Activated B cell treated with CpG ODN at 0.5 μM for 24 hours (primary cell): ENCODE results near the gene CTSA. TPM values are rescaled to one million over a fixed set of nuclear protein-coding genes. Genes with fewer than 3 reads are reported as not detected.
"Not testable (repeated sequence)": the region's sequence is repeated elsewhere in the genome, so short reads cannot be mapped to it uniquely, and the experiment has no call there.

ENCODE experiments used
- ATAC-seq: fragments of 200-7000 bp; cut with Tn5 transposase; one replicate; pipeline ENCODE4 v1.10.0; 2021; ENCODE audit warnings: low read depth, mild to moderate bottlenecking, moderate library complexity
- CTCF ChIA-PET: fragments of 350-600 bp; sonication (Branson Sonifier 250); formaldehyde crosslinking; loops from one replicate; lab custom pipeline; 2021; ENCODE audit warnings: antibody characterized with exemption; lab: Charles Lee
- POLR2A ChIA-PET: fragments of 350-600 bp; sonication (Branson Sonifier 250); formaldehyde crosslinking; loops from one replicate; lab custom pipeline; 2021; ENCODE audit warnings: antibody characterized with exemption; lab: Charles Lee
- DNase-seq: peaks from one replicate; pipeline ENCODE4 v3.0.0; 2022
- H3K27ac Mint-ChIP-seq: one replicate; pipeline ENCODE4 v1.8.0; 2020; ENCODE audit warnings: mixed read lengths
- H3K27me3 Mint-ChIP-seq: one replicate; pipeline ENCODE4 v1.8.0; 2021; ENCODE audit warnings: mixed read lengths
- H3K36me3 Mint-ChIP-seq: one replicate; pipeline ENCODE4 v1.8.0; 2021; ENCODE audit warnings: low read depth, mixed read lengths
- H3K4me1 Mint-ChIP-seq: one replicate; pipeline ENCODE4 v1.8.0; 2021; ENCODE audit warnings: mixed read lengths
- H3K4me3 Mint-ChIP-seq: one replicate; pipeline ENCODE4 v1.8.0; 2020; ENCODE audit warnings: mild to moderate bottlenecking, mixed read lengths
- H3K9me3 Mint-ChIP-seq: one replicate; pipeline ENCODE4 v1.8.0; 2020; ENCODE audit warnings: mixed read lengths
- intact Hi-C: fragments of 100-400 bp; cut with micrococcal nuclease; formaldehyde crosslinking; loops from one replicate; pipeline ENCODE4 v1.15.1; 2024
- total RNA-seq: library from RNA; stranded (reverse); gene quantifications from 2 replicates; pipeline ENCODE4 v1.2.3, GENCODE V29; 2022
- TF ChIP-seq, protein P1 (sequence below): fragments of 200-600 bp; IDR thresholded peaks from one replicate; pipeline ENCODE4 v1.8.0; 2022; ENCODE audit warnings: antibody characterized with exemption, mild to moderate bottlenecking

Gene CTSA
- total RNA-seq, 1 donor from 2014 or later = 67.2 TPM

GRCh38 chr20:45866454-45866853 is 24.7 kb upstream of the CTSA start:
- no peak overlapping the region for H3K4me3 Mint-ChIP-seq
- ChIA-PET POLR2A (no interaction called here), CTCF (no interaction called here)
- H3K4me1 Mint-ChIP-seq = peaks cover under 1% of the 10 kb centered on the region
- H3K9me3 Mint-ChIP-seq = no peaks in the 10 kb centered on the region
- no peak overlapping the region for H3K27ac Mint-ChIP-seq
- ATAC-seq = no peak
- TF ChIP-seq, protein P1, sequence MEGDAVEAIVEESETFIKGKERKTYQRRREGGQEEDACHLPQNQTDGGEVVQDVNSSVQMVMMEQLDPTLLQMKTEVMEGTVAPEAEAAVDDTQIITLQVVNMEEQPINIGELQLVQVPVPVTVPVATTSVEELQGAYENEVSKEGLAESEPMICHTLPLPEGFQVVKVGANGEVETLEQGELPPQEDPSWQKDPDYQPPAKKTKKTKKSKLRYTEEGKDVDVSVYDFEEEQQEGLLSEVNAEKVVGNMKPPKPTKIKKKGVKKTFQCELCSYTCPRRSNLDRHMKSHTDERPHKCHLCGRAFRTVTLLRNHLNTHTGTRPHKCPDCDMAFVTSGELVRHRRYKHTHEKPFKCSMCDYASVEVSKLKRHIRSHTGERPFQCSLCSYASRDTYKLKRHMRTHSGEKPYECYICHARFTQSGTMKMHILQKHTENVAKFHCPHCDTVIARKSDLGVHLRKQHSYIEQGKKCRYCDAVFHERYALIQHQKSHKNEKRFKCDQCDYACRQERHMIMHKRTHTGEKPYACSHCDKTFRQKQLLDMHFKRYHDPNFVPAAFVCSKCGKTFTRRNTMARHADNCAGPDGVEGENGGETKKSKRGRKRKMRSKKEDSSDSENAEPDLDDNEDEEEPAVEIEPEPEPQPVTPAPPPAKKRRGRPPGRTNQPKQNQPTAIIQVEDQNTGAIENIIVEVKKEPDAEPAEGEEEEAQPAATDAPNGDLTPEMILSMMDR = no peak
- H3K27me3 Mint-ChIP-seq = no peaks in the 10 kb centered on the region
- intact Hi-C loops = no loop called here
- no peaks in the 10 kb centered on the region for H3K36me3 Mint-ChIP-seq
- no peak for DNase-seq

DNA sequence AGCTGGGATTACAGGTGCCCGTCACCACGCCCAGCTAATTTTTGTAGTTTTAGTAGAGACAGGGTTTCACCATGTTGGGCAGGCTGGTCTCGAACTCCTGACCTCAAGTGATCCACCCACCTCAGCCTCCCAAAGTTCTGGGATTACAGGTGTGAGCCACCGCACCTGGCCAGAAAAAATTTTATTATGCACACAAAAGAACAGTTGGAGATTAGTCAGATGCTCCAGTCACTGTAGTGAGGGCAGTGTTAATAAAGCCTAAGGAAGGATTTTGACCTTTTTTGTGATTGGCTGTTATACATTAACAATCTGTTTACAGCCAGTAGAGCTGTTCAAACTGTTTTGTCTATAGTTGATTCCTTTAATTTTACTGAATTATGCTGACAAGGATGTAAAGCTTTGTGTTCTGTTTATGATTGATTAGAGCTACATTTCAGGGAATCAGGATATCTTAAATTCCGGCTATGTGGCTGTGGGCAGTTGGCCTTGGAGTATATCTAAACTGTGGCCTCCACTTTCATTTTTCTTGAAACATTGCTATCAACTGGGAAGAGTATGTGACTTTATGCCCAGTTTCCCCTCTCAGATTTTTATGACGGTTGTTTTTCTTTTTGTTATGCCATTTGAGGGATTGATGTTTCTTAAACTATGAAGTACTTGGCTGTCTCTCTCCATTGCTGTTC is 23.9 kb upstream of the CTSA start:
- Mint-ChIP-seq H3K4me3 (no peak overlapping the region), H3K27me3 (no peaks in the 10 kb centered on the region), H3K4me1 (no peaks in the 10 kb centered on the region), H3K9me3 (no peaks in the 10 kb centered on the region), H3K27ac (no peak overlapping the region), H3K36me3 (peaks cover under 1% of the 10 kb centered on the region)
- intact Hi-C loops = no loop called here
- ATAC-seq (no peak), DNase-seq (no peak)
- TF ChIP-seq, protein P1 = no peak
- POLR2A ChIA-PET = no interaction called here
- CTCF ChIA-PET = no interaction called here

GRCh38 chr20:45867819-45868176 is 23.3 kb upstream of the CTSA start:
- CTCF ChIA-PET = no interaction called here

GRCh38 chr20:45872626-45873025 is 18.5 kb upstream of the CTSA start:
- Mint-ChIP-seq H3K27ac (no peak overlapping the region), H3K9me3 (no peaks in the 10 kb centered on the region), H3K27me3 (no peaks in the 10 kb centered on the region), H3K4me1 (no peaks in the 10 kb centered on the region), H3K36me3 (peaks cover 14% of the 10 kb centered on the region), H3K4me3 (no peak overlapping the region)
- ChIA-PET CTCF (no interaction called here), POLR2A (interaction anchor here (0.6 kb wide), 1 partner anchor 18 kb away, joined by 3 read pairs; the partner anchor contains the start of genes CTSA and NEURL2)
- DNase-seq = no peak
- intact Hi-C loops = no loop called here
- ATAC-seq = no peak
- TF ChIP-seq, protein P1 = no peak

More at GRCh38 chr20:45867819-45868176, 23.3 kb upstream of the CTSA start:
- TF ChIP-seq, protein P1 = no peak
- no peak overlapping the region for H3K4me3 Mint-ChIP-seq
- no peak overlapping the region for H3K27ac Mint-ChIP-seq
- no peaks in the 10 kb centered on the region for H3K4me1 Mint-ChIP-seq
- H3K9me3 Mint-ChIP-seq = no peaks in the 10 kb centered on the region
- DNase-seq = no peak
- POLR2A ChIA-PET = no interaction called here
- H3K27me3 Mint-ChIP-seq = no peaks in the 10 kb centered on the region
- intact Hi-C loops = no loop called here
- peaks cover 3% of the 10 kb centered on the region for H3K36me3 Mint-ChIP-seq
- ATAC-seq = no peak

DNA sequence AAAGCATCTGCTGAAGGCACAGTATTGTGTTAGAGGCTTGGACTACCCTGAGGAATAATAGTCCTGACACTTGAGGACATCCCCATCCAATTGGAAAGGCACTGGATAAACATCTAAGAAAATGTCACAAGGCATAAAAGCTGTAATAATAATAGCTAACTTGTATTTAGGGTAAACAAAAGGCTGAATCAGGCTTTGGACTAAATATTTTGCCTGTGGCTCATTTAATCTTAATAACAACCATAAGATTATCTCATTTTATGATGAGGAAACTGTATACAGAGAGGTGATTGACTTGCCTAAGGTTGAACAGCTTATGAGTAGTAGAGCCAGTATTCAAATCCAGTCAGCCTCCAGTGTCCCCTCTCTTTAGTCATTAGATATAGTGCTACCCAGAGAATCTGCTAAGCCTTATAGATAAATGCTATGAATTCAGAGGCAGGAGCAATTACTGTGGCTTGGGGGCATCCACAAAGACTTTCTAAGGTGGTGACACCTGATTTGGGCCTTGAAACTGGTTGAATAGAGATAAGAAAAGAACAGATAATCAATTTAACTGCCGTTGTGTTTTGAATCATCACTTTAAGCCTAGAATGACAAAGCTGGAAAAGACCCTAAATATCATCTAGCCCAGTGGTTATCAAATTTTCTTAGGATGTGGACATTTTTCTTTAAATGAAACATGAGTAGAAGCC is 17.6 kb upstream of the CTSA start:
- H3K36me3 Mint-ChIP-seq = peaks cover 18% of the 10 kb centered on the region
- DNase-seq (no peak), ATAC-seq (no peak)
- H3K9me3 Mint-ChIP-seq = no peaks in the 10 kb centered on the region
- TF ChIP-seq, protein P1 = no peak
- H3K4me3 Mint-ChIP-seq = no peak overlapping the region
- CTCF ChIA-PET = no interaction called here
- intact Hi-C loops = no loop called here
- no peaks in the 10 kb centered on the region for H3K27me3 Mint-ChIP-seq
- H3K4me1 Mint-ChIP-seq = no peaks in the 10 kb centered on the region
- no peak overlapping the region for H3K27ac Mint-ChIP-seq
- POLR2A ChIA-PET = interaction anchor here (0.6 kb wide), 1 partner anchor 17 kb away, joined by 3 read pairs; the partner anchor contains the start of genes CTSA and NEURL2

- intact Hi-C loops, H3K27me3 Mint-ChIP-seq, POLR2A ChIA-PET: not testable (repeated sequence)
Observed at GRCh38 chr20:45874104-45874481, 17.0 kb upstream of the CTSA start.

More at GRCh38 chr20:45874104-45874481, 17.0 kb upstream of the CTSA start:
- H3K27ac Mint-ChIP-seq, ATAC-seq, H3K4me3 Mint-ChIP-seq, H3K9me3 Mint-ChIP-seq, H3K4me1 Mint-ChIP-seq, CTCF ChIA-PET, DNase-seq: not testable (repeated sequence)
- peaks cover 20% of the 10 kb centered on the region for H3K36me3 Mint-ChIP-seq
